H1 (cell line): ENCODE data around the gene LOXL1. TPM values are rescaled to one million over a fixed set of nuclear protein-coding genes. Genes with fewer than 3 reads are reported as not detected.

Experiments used
- CTCF ChIA-PET: fragments of 300-600 bp; sonication (Branson Sonifier 250); formaldehyde crosslinking; loops from one replicate; lab custom pipeline; 2021; ENCODE audit not compliant: partially characterized antibody; lab: Charles Lee
- POLR2A ChIA-PET: fragments of 300-600 bp; sonication (Branson Sonifier 250); formaldehyde crosslinking; loops from one replicate; lab custom pipeline; 2021; ENCODE audit warnings: inconsistent platforms; ENCODE audit not compliant: partially characterized antibody; lab: Charles Lee
- DNase-seq, 2 experiments: peaks; one replicate each; pipeline versions ENCODE4 v3.0.0 to v3.0.0-alpha.2; 2010 to 2022; ENCODE audit warnings: low spot score in 2 of 2, low read depth in 1 of 2, mixed read lengths in 1 of 2
- FAIRE-seq: peaks from 2 replicates; lab custom pipeline; 2011; peaks lifted over from hg19 to GRCh38; lab: Jason Lieb, UNC
- H2AFZ ChIP-seq: 2 replicates; pipeline ENCODE4 v1.8.1; 2012; ENCODE audit warnings: low read length, inconsistent platforms
- H2AK5ac ChIP-seq: 2 replicates; pipeline ENCODE4 v1.6.1; 2013; ENCODE audit warnings: low read depth, low read length
- H2BK120ac ChIP-seq: replicated peaks from 2 replicates; pipeline ENCODE3; 2013; ENCODE audit warnings: low read depth, low read length, inconsistent platforms
- H2BK12ac ChIP-seq: 2 replicates; pipeline ENCODE4 v1.6.1; 2013; ENCODE audit warnings: low read depth, low read length
- H2BK15ac ChIP-seq: 2 replicates; pipeline ENCODE4 v1.6.1; 2013; ENCODE audit warnings: low read length
- H2BK20ac ChIP-seq: 2 replicates; pipeline ENCODE4 v1.6.1; 2013; ENCODE audit warnings: low read length
- H2BK5ac ChIP-seq: 2 replicates; pipeline ENCODE4 v1.6.1; 2013; ENCODE audit warnings: low read depth, low read length
- H3K14ac ChIP-seq: 2 replicates; pipeline ENCODE4 v1.6.1; 2013; ENCODE audit warnings: inconsistent platforms; ENCODE audit not compliant: insufficient read length
- H3K18ac ChIP-seq: 2 replicates; pipeline ENCODE4 v1.6.1; 2013; ENCODE audit warnings: low read length; ENCODE audit errors: extremely low read depth
- H3K23ac ChIP-seq: 2 replicates; pipeline ENCODE4 v1.6.1; 2013; ENCODE audit warnings: inconsistent platforms; ENCODE audit not compliant: insufficient read length
- H3K23me2 ChIP-seq: 2 replicates; pipeline ENCODE4 v1.6.1; 2013; ENCODE audit warnings: low read depth, low read length
- H3K27ac ChIP-seq: 2 replicates; pipeline ENCODE4 v1.6.1; 2011; ENCODE audit warnings: low read depth, low read length, inconsistent platforms
- H3K27me3 ChIP-seq, 4 experiments: replicated peaks in 1 of 4; 1 replicate in 1 of 4; 2 replicates in 3 of 4; pipeline versions ENCODE4 v1.6.1 to v1.8.1; 2011 to 2013; ENCODE audit warnings: low read length in 3 of 4, mild to moderate bottlenecking in 3 of 4, inconsistent platforms in 2 of 4, mixed read lengths in 2 of 4, moderate library complexity in 1 of 4; ENCODE audit not compliant: control insufficient read depth in 3 of 4, insufficient read depth in 3 of 4; ENCODE audit errors: extremely low read depth in 1 of 4
- H3K36me3 ChIP-seq, 4 experiments: 2 replicates each; pipeline versions ENCODE4 v1.6.1 to v1.8.1; 2011 to 2013; ENCODE audit warnings: mild to moderate bottlenecking in 4 of 4, low read length in 3 of 4, moderate library complexity in 2 of 4, control low read depth in 1 of 4, inconsistent platforms in 1 of 4; ENCODE audit not compliant: insufficient read depth in 4 of 4, control insufficient read depth in 2 of 4
- H3K4ac ChIP-seq: replicated peaks from 2 replicates; pipeline ENCODE3; 2013; ENCODE audit warnings: low read length, low read depth, mixed read lengths, inconsistent platforms; ENCODE audit not compliant: insufficient read length
- H3K4me1 ChIP-seq, 4 experiments: replicated peaks in 1 of 4; 1 replicate in 1 of 4; 2 replicates in 3 of 4; pipeline versions ENCODE4 v1.6.1 to v1.8.1; 2011 to 2013; ENCODE audit warnings: low read length in 3 of 4, inconsistent platforms in 2 of 4, mixed read lengths in 1 of 4; ENCODE audit not compliant: insufficient read depth in 4 of 4, control insufficient read depth in 3 of 4
- H3K4me2 ChIP-seq, 2 experiments: 2 replicates each; pipeline versions ENCODE4 v1.6.1 to v1.8.1; 2011 to 2013; ENCODE audit warnings: low read depth in 2 of 2, low read length in 2 of 2, control low read depth in 1 of 2, inconsistent platforms in 1 of 2, mild to moderate bottlenecking in 1 of 2; ENCODE audit not compliant: insufficient read depth in 1 of 2
- H3K4me3 ChIP-seq, 4 experiments: fragments of 200-600, 300-600 bp in 1 of 4; sonication (generic), shearing (Covaris generic), sonication (Bioruptor Twin) in 1 of 4; 2 replicates each; pipeline versions ENCODE4 v1.5.1 to v1.8.1; 2011 to 2016; ENCODE audit warnings: low read length in 4 of 4, low read depth in 3 of 4, control low read depth in 2 of 4, inconsistent platforms in 2 of 4, mild to moderate bottlenecking in 2 of 4, mixed read lengths in 1 of 4, moderate library complexity in 1 of 4; ENCODE audit not compliant: insufficient read depth in 2 of 4; ENCODE audit errors: extremely low read depth in 1 of 4
- H3K56ac ChIP-seq: replicated peaks from 2 replicates; pipeline ENCODE3; 2013; ENCODE audit warnings: low read depth, mild to moderate bottlenecking, mixed read lengths, low read length, inconsistent platforms; ENCODE audit not compliant: insufficient read length
- H3K79me1 ChIP-seq: 2 replicates; pipeline ENCODE4 v1.6.1; 2013; ENCODE audit warnings: low read depth, low read length, control low read depth
- H3K79me2 ChIP-seq, 2 experiments: 2 replicates each; pipeline versions ENCODE4 v1.6.1 to v1.8.1; 2012 to 2013; ENCODE audit warnings: low read length in 2 of 2, mild to moderate bottlenecking in 2 of 2, inconsistent platforms in 1 of 2; ENCODE audit not compliant: insufficient read depth in 2 of 2, control insufficient read depth in 1 of 2
- H3K9ac ChIP-seq, 4 experiments: replicated peaks in 1 of 4; 1 replicate in 1 of 4; 2 replicates in 3 of 4; pipeline versions ENCODE4 v1.6.1 to v1.8.1; 2011 to 2013; ENCODE audit warnings: low read depth in 3 of 4, low read length in 3 of 4, control low read depth in 2 of 4, mild to moderate bottlenecking in 2 of 4, moderate library complexity in 2 of 4, inconsistent platforms in 1 of 4; ENCODE audit errors: extremely low read depth in 1 of 4
- H3K9me3 ChIP-seq, 2 experiments: 2 replicates each; pipeline versions ENCODE4 v1.6.1 to v1.8.1; 2012 to 2013; ENCODE audit warnings: mild to moderate bottlenecking in 2 of 2, moderate library complexity in 2 of 2, control low read depth in 1 of 2, inconsistent platforms in 1 of 2, low read depth in 1 of 2, low read length in 1 of 2, mixed read lengths in 1 of 2; ENCODE audit not compliant: insufficient read depth in 2 of 2
- H4K20me1 ChIP-seq, 2 experiments: replicated peaks in 1 of 2; 2 replicates each; pipeline versions ENCODE3 to v1.8.1; 2011 to 2013; ENCODE audit warnings: inconsistent platforms in 2 of 2, low read length in 2 of 2, mild to moderate bottlenecking in 1 of 2; ENCODE audit not compliant: insufficient read depth in 2 of 2, control insufficient read depth in 1 of 2
- H4K5ac ChIP-seq: 2 replicates; pipeline ENCODE4 v1.6.1; 2013; ENCODE audit warnings: low read length, low read depth, mixed read lengths, inconsistent platforms; ENCODE audit not compliant: insufficient read length
- H4K8ac ChIP-seq: 2 replicates; pipeline ENCODE4 v1.8.0; 2013; ENCODE audit warnings: mild to moderate bottlenecking, moderate library complexity, low read length, inconsistent platforms; ENCODE audit not compliant: insufficient read depth; ENCODE audit errors: extremely low read depth
- H4K91ac ChIP-seq: replicated peaks from 2 replicates; pipeline ENCODE3; 2013; ENCODE audit warnings: low read length, mixed read lengths, inconsistent platforms; ENCODE audit not compliant: insufficient read length
- BRCA1 ChIP-seq: IDR thresholded peaks from 2 replicates; pipeline ENCODE4 v1.6.1; 2012; ENCODE audit warnings: low read depth, low read length, improper control_type of control experiment
- E2F6 ChIP-seq: IDR thresholded peaks from 2 replicates; pipeline ENCODE4 v1.6.1; 2012; ENCODE audit warnings: inconsistent platforms
- NRF1 ChIP-seq: IDR thresholded peaks from 2 replicates; pipeline ENCODE4 v1.6.1; 2011; ENCODE audit warnings: mild to moderate bottlenecking, low read depth, low read length, improper control_type of control experiment
- SIX5 ChIP-seq: IDR thresholded peaks from 2 replicates; pipeline ENCODE4 v1.6.1; 2011; ENCODE audit warnings: mild to moderate bottlenecking, low read depth, low read length
- WGBS, 2 experiments: shearing (Covaris generic) in 1 of 2; methylation state at CpG; one replicate each; pipeline versions ENCODE4 v1.1.6 to v1.1.7; 2013 to 2015; ENCODE audit warnings: low lambda C conversion rate in 2 of 2, mixed read lengths in 2 of 2, inconsistent platforms in 1 of 2, low coverage in 1 of 2, missing lambda C conversion rate in 1 of 2; ENCODE audit not compliant: insufficient replicate concordance in 2 of 2, insufficient coverage in 1 of 2, insufficient read length in 1 of 2; ENCODE audit errors: extremely low coverage in 1 of 2, missing lambda C conversion rate in 1 of 2; 5-methylcytosine and 5-hydroxymethylcytosine counted together
- polyA plus RNA-seq, 7 experiments: library from polyadenylated mRNA; depleted of rRNA in 3 of 7; stranded (reverse) in 5 of 7; unstranded in 2 of 7; fragments of >200 nt in 5 of 7; fragments of 200-250 nt in 2 of 7; gene quantifications; 1 replicate in 5 of 7; 2 replicates in 1 of 7; 4 replicates in 1 of 7; pipeline versions ENCODE4 v1.2.1 to v1.2.3, GENCODE V29; 2011 to 2013; ENCODE audit warnings: missing spikeins in 2 of 7, mixed read lengths in 2 of 7
- total RNA-seq: library from RNA; stranded (reverse); fragmentation: NEBNext Ultra II Directional; extraction: Animal tissue kit (Norgen Biotek cat#: 25700); gene quantifications from 2 replicates; pipeline ENCODE4 v1.2.1, GENCODE V29; 2021

LOXL1 gene
- total and polyA plus RNA-seq, 2 of the 8 experiments (the other 6 are each of a cell fraction or from before 2014, with no cell fraction given), result 8.1 to 14.4 TPM

GRCh38 chr15:73921254-73921925 is 4.9 kb upstream of the LOXL1 start:
- H4K20me1 ChIP-seq, result no peaks in the 10 kb centered on the region
- ChIA-PET CTCF (interaction anchor here (0.7 to 4.8 kb wide), 10 partner anchors 10 to 235 kb away, joined by 3 to 25 read pairs (median 6); partner anchors contain the start of gene TBC1D21), POLR2A (no interaction called here)
- H4K8ac ChIP-seq, result no peak overlapping the region; the same call in 1 of the 2 replicates
- peak overlapping the region; percentile 46 for H4K91ac ChIP-seq
- H3K4me2 ChIP-seq, result no peak overlapping the region
- peaks cover 0 to 11% (median 0%) of the 10 kb centered on the region in 4 experiments; a peak in 1 of 8 replicates for H3K36me3 ChIP-seq
- no peaks in the 10 kb centered on the region for H3K9me3 ChIP-seq
- peaks cover under 1% of the 10 kb centered on the region; the same call in 1 of the 2 replicates for H3K23me2 ChIP-seq
- H3K27ac ChIP-seq, result no peak overlapping the region
- no peak overlapping the region for H2BK5ac ChIP-seq
- H3K27me3 ChIP-seq, result peaks cover 0 to 2% (median 0%) of the 10 kb centered on the region in 4 experiments; a peak in 3 of 7 replicates
- H3K4me3 ChIP-seq, result no peak overlapping the region
- no peak overlapping the region for H2BK20ac ChIP-seq
- H2BK120ac ChIP-seq, result no peak overlapping the region
- no peak for DNase-seq
- no peak overlapping the region for H2AK5ac ChIP-seq
- no peak overlapping the region for H3K14ac ChIP-seq
- no peak overlapping the region for H4K5ac ChIP-seq
- no peak for FAIRE-seq
- H2BK15ac ChIP-seq, result peak overlapping the region; percentile 100; the same call in 1 of the 2 replicates
- no peak overlapping the region for H2BK12ac ChIP-seq
- TF ChIP-seq SIX5 (no peak), E2F6 (no peak), NRF1 (no peak), BRCA1 (no peak)
- peaks cover 0 to 49% (median 33%) of the 10 kb centered on the region in 4 experiments; a peak in 6 of 7 replicates for H3K4me1 ChIP-seq
- WGBS, 2 experiments, result 89% methylated on average over 4 of the region's 4 CpGs; no CpG with 5 or more reads in 1 of the 2 experiments
- no peak overlapping the region for H3K9ac ChIP-seq
- no peak overlapping the region for H3K4ac ChIP-seq
- H3K56ac ChIP-seq, result no peak overlapping the region
- no peaks in the 10 kb centered on the region for H3K79me2 ChIP-seq
- H3K18ac ChIP-seq, result no peak overlapping the region; the same call in 1 of the 2 replicates
- no peak overlapping the region for H2AFZ ChIP-seq
- no peak overlapping the region for H3K23ac ChIP-seq
- peaks cover 2% of the 10 kb centered on the region; the same call in 1 of the 2 replicates for H3K79me1 ChIP-seq
